ENCODE results near the gene C2orf72.

Gene C2orf72

GRCh38 chr2:231007286-231008098 is 29.8 kb upstream of the C2orf72 start:
- H3K4me3 ChIP-seq (replicated peaks; ENCODE audit: low read depth, low read length): no peak overlapping the region
- no peak for DNase-seq (ENCODE audit: low read depth)
- TF ChIP-seq, protein P1, sequence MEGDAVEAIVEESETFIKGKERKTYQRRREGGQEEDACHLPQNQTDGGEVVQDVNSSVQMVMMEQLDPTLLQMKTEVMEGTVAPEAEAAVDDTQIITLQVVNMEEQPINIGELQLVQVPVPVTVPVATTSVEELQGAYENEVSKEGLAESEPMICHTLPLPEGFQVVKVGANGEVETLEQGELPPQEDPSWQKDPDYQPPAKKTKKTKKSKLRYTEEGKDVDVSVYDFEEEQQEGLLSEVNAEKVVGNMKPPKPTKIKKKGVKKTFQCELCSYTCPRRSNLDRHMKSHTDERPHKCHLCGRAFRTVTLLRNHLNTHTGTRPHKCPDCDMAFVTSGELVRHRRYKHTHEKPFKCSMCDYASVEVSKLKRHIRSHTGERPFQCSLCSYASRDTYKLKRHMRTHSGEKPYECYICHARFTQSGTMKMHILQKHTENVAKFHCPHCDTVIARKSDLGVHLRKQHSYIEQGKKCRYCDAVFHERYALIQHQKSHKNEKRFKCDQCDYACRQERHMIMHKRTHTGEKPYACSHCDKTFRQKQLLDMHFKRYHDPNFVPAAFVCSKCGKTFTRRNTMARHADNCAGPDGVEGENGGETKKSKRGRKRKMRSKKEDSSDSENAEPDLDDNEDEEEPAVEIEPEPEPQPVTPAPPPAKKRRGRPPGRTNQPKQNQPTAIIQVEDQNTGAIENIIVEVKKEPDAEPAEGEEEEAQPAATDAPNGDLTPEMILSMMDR (IDR thresholded peaks at IDR 0.05; ENCODE audit: low read length, missing control alignments): no peak

- H3K4me3 ChIP-seq (replicated peaks; ENCODE audit: low read depth, low read length): no peak overlapping the region
- DNase-seq (ENCODE audit: low read depth): no peak
- TF ChIP-seq, protein P1 (IDR thresholded peaks at IDR 0.05; ENCODE audit: low read length, missing control alignments): no peak
Measured at GRCh38 chr2:231008131-231008530, 29.2 kb upstream of the C2orf72 start.

DNA sequence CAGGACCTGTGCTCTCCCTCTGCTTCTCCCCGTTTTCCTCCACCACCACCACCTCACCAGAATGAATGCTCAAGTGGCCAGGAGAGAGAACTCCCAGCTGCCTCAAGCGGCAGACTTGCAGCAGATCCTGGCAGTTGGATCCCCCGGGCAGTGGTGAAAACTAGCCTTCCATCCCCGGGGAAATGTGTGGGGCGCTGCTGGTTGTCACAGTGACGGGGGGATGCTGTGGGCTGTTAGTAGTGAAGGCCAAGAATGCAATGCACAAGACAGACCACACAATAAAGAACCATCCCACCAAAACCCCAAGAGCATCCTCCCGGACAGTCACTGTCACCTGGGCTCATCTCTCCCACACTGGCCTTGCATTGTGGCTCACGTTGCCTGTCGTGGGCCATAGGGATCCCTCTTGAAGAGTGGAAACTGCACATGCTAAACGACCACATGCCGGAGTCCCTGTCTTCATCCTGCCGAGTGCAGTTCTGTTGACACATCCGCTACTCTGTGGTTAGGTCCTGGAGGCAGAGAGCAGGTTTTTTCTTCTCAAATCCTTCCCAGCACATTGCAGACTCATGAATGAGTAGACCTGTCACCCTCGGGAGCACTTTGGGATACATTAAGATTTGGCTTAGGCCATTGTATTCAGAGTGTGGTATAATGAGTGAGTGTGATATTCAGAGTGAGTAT is 27.9 kb upstream of the C2orf72 start:
- TF ChIP-seq, protein P1 (IDR thresholded peaks at IDR 0.05; ENCODE audit: low read length, missing control alignments): no peak

GRCh38 chr2:231010201-231010730 is 27.1 kb upstream of the C2orf72 start:
- no peak for DNase-seq (ENCODE audit: low read depth)
- TF ChIP-seq, protein P1 (IDR thresholded peaks at IDR 0.05; ENCODE audit: low read length, missing control alignments): no peak
- no peak overlapping the region for H3K4me3 ChIP-seq (replicated peaks; ENCODE audit: low read depth, low read length)

More for the DNA sequence above, 27.9 kb upstream of the C2orf72 start:
- no peak overlapping the region for H3K4me3 ChIP-seq (replicated peaks; ENCODE audit: low read depth, low read length)
- no peak for DNase-seq (ENCODE audit: low read depth)

DNA sequence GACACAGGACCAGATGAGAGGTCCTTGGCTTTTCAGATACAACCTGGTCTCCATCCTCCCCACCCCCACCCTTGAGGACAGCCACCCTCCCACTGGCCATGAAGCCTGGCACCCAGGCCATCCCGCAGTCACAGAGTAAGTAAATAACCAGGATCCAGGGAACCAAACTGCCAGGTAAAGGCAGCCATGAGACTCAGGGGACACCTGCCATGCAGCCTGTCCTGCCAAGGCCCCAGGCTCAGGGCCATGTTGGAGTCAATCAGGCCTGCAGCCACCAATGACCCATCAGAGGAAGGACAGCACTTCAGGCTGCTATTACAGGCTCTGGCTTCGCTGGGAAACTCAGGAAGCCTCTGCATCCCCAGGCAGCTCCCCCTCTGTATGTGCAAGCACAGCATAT is 25.8 kb upstream of the C2orf72 start:
- H3K4me3 ChIP-seq (replicated peaks; ENCODE audit: low read depth, low read length): no peak overlapping the region
- TF ChIP-seq, protein P1 (IDR thresholded peaks at IDR 0.05; ENCODE audit: low read length, missing control alignments): no peak
- DNase-seq (ENCODE audit: low read depth): no peak

GRCh38 chr2:231012463-231012862 is 24.9 kb upstream of the C2orf72 start:
- no peak overlapping the region for H3K4me3 ChIP-seq (replicated peaks; ENCODE audit: low read depth, low read length)
- TF ChIP-seq, protein P1 (IDR thresholded peaks at IDR 0.05; ENCODE audit: low read length, missing control alignments): no peak
- DNase-seq (ENCODE audit: low read depth): no peak
